Fibroblast of the conjunctiva (primary cell): ENCODE measurements around the gene ZNF219.

ENCODE experiments used
- DNase-seq: peaks from one replicate; pipeline ENCODE4 v3.0.0-alpha.2; 2010; ENCODE audit warnings: low read depth

Gene ZNF219

GRCh38 chr14:21102521-21103410 lies 4.3 kb upstream of the ZNF219 start:
- DNase-seq: no peak

- no peak for DNase-seq
Observed at GRCh38 chr14:21101802-21102413, 3.5 kb upstream of the ZNF219 start.

DNA sequence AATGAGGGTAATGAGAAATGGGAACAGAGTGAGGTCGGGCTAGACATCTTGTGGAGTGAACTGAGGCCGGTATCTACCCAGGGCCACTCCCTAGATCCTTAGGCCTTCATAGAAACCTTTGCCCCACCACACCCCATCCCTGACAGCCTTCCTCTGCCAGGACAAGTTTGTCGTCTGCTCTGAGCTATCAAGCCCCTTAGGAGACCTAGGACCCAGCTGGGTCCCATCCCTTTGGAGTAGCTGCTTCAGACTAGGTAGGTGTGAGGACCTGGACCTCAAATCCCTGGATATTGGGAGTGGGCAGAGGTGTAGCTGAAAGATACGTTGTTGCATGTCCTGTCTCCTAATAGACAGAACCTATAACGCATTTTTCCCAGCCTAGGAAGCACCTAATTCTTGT lies 2.5 kb upstream of the ZNF219 start, which contains the start of gene TMEM253:
TMEM253 (plus strand) TSS at position 136 of the 400 bp plus-strand sequence. CDS start 278 bp downstream, outside the sequence.
- DNase-seq: no peak

DNA sequence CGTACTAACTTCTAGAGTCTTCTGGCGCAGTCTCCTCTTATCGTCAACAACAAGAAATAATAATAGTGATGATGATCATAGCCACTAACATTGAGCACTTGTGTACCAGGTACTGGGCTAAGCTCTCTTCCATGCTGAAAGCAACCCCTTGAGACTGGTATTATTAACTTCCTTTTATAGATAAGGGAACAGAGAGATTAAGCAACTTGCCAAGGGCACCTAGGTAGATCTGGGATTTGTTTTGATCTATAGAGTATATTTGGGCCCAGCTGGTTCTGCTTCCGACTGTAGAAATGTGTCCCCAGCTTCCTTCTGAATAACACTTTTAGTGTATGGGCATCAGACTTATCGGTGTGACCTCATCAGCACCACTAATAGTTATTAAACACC lies 1.1 kb upstream of the ZNF219 start:
- no peak for DNase-seq

DNA sequence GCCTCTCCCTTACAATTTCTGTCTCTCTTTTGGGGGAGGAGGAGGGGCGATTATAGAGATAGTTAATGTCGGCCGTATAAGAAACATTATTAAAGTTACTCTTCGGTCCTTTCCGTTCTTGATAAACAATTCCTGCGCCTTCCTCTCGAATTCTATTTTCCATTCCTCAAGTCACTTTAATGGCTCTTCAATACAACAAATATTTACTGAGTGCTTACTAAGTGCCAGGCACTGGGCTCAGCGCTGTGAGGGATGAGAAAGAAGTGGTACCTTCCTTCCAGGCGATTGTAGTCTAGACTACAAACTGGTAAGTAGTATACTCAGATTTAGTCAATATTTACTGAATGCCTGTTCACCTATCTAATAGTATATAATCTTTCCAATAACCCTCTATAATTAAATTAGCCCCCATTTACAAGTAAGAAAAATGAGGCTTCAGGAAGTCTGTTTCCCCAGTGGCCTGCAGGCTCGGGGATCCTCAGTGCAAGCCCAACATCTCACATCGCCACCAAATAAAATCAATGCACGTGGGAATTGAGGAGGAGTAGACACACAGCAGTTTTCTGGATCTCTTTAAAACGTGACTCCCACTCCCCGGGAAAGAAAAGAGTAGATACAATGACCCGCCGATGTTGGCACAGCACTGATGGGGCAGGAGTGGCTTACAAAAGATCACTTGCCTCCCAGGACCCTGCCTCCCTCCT lies 589 bp upstream of the ZNF219 start:
- DNase-seq: no peak

DNA sequence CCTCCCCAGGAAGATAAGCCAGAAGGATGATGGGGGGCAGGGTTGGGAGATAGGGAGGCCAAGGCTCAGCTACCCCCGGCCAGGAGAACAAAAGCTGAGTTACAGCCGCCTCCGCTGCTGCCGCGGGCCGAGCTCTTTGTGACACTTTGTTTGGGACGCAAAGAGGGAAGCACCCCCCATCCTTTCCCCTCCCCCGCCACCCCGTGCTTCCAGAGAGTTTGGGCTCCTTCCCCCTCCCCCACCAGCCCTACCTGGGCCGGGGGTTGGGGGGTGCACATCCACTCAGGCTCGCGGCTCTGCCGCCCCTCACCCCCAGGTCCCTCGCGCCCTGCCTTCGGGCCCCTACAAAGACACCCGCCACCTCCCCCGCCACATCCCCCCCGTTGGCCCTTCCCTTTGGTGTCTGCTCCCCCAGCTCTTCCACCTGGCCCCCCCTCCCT lies 799 bp downstream of the ZNF219 start:
- no peak for DNase-seq

GRCh38 chr14:21096978-21097635 lies 1.3 kb downstream of the ZNF219 start:
- DNase-seq: no peak

DNA sequence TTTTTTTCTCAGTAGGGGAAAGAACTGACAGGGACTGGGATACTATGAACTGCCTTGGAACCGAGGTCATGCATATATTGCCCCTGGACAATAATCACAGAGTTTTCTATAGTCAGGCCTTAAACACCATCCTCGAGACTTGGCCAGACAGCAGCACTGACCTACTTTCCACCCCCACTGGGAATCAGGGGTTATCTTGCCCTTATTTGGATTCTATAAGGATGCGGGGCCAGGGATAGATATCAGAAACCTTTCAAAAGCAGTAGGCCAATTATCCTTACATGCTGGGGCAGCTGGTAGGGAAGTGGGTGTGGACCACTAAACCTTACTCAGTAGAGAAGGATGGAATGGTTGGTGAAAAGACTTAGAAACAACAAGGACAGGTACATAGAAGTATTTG lies 2.0 kb downstream of the ZNF219 start:
- DNase-seq: no peak

DNA sequence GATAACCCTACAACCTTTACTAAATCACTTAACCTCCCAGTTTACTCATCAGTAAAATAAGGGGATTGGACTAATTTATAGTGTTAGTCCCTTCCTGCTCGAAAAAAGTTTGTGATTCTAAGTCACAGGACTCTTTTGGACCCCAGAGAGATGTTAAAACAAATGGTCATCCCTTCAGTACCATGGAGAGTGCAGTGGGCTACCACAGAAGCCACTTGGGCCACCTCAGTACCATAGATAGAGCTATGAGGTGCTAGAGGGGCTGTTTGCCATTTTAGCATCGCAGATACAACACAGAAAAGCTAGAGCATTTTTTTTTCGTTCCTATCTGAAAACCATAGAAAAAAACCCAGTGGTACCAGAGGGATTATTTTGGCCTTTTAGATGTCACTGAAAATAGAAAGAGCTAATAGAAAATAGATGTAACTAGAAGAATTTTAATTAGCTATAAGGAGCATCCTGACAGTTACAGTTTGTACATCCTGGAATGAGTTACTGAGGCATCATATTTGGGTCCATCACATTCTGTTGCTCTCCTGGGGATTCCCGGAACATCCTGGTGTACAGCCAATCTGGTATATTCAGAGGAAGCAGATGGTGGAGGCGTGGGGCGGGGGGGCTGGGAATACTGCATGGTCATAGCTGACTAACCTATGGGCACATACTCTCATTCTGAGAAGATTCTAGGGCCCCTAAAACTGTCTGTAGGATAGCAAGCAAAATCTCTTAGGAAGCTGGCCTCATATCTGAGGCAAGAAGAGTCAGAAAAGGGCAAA lies 2.8 kb downstream of the ZNF219 start:
- no peak for DNase-seq

DNA sequence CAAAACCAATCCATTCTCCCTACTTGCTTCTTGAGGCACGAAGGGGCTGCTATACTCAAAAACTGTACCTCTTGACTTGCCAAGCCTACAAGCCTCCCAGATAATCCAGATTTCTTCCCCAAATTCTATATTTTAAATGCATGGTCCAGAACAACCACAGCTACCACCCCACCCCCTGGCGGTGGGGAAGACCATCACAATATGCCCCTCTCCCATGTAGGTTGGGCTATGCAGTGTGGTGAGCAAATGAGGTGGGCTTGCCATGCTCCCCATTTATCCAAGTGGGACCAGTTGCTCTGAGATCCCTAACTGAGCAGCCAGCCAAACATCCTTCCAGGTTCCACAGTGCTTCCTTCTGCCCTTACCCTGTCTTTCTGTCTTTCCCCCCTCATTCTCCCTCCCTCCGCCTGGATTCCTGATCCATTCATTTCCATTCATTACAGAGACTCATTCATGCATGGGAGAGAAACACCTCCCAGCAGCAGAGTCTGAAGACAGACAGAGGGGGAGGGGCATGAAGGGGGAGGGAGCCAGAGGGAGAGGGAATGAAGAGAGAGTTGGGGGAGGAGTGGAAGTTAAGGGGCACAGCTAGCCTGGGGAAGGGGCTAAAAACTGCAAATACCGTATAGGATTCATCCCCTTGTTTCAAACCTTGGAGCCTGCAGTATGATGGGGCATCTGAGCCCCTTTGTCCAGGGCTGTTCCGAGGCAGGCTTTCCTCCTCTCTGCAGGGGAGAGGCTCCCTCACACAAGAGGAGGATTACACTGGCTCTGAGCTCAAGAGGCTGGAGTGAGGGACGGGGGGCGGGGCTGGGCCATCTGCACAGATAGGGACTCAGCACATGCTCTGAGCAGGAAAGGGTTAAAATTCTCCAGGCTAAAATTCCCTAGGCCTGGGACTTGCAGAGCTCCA lies 4.4 kb downstream of the ZNF219 start:
- no peak for DNase-seq

DNA sequence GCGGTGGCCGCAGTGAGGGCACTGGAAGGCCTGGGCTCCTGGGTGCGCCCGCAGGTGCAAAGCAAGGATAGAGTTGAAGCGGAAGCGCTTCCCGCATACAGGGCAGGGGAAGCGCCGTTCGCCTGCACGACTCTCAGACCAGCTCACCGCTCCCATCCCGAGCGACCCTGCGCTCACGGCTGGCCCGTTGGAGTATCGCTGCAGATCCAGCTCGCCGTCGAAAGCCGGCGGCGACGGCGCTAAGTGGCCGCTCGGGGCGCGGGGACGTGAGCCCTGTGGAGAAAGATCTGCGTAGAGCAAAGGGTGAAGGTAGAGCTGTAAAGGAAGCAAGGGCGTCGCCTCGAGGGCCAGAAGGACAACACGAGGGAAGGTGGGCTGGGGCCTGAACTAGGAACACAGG lies 5.4 kb downstream of the ZNF219 start:
- no peak for DNase-seq

DNA sequence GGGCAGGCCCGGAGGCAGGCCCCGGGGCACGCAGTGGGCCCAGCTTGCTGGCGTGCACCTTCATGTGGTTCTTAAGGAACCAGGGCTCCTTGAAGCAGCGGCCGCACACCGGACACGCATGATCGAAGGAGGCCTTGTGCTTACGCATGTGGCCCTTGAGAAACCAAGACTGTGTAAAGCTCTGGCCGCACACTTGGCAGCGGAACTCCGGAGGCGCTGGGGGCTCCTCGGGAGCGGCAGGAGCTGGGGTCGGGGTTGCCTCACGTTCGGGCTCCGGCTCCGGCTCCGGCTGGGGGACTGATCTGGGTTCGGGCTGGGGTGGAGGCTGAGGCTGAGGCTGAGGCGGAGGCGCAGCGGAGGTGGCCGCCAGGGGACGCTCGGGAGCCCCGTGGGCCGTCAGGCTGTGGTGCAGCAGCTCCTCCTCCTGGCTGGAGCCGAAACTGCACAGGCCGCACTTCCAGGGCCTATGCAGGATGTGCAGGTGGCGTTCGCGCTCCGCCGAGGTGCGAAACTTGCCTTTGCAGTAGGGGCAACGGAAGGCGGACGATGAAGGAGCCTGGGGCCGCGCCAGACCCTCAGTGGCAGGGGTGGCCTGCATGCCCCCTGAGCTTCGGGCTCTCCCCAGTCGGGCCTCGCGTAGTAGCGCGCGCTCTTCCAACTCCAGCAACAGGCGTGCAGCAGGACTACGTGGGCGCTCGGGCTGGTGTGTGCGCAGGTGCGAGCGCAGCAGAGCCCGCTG lies 6.0 kb downstream of the ZNF219 start:
- peak; percentile 42 for DNase-seq

GRCh38 chr14:21091821-21092272 lies 6.6 kb downstream of the ZNF219 start:
- DNase-seq: no peak

- no peak for DNase-seq
Observed at GRCh38 chr14:21090940-21091663, 7.4 kb downstream of the ZNF219 start.

DNA sequence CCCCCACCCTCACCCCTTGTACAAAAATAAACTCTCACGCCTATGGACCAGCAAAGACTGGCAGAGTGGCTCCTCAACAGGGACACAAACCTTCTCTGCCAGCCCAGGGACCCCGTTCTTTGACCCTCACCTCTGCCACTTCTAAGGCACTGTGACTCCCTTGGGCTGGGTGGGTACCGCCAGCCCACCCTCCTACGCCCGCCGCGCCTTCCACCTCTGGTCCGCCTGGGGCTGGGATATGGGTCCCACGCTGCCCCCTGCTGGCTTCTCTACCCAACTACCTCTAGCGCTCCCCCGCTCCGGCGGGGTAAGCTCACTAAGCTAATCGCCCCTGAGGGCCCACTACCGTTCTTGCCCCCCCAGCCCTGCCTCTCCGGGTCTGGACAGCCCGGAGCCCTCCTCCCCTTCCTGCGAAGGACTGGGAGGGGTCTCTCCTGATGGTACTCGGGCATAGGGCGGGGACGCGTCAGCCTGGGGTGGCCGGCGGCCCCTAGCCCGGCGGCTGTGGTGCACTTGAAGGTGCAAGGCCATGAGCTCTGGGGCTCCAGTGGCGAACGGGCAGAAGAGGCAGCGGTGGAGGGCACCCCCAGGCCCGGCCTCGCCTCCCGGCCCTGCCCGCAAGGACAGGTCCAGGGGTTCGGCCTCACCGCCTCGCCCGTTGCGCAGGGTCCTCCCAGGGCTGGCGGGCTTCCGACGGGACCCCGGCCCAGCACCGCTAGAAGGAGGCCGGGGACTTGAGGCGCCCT lies 8.1 kb downstream of the ZNF219 start:
- no peak for DNase-seq

GRCh38 chr14:21089877-21090193 lies 8.6 kb downstream of the ZNF219 start:
- no peak for DNase-seq

GRCh38 chr14:21089271-21089670 lies 9.2 kb downstream of the ZNF219 start:
- no peak for DNase-seq

DNA sequence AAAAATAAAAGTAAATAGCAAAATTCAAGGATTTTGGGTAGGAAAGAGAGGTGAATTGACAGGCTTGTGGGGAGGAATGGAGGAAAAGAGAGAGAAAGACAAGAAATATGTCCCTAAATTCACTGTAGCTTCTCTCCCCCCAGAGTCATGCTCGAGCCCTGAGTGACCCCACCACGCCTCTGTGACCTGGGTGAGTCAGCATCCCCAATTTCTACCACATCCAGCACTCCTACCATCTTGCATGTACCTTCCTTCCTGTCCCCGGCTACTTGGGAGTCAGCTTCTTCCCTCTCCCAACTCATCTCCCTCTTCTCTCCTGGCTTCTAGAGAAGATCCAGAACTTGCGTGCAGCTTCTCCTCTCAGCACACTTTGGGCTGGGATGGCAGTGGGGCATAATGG lies 9.8 kb downstream of the ZNF219 start:
- no peak for DNase-seq
